Mesothelial cell of epicardium (in vitro differentiated cells): Measurements from ENCODE around the gene RNF5. TPM values are rescaled to one million over a fixed set of nuclear protein-coding genes. Genes with fewer than 3 reads are reported as not detected.

Experiments
- DNase-seq, 2 experiments: peaks; one replicate each; pipeline ENCODE4 v3.0.0; 2021; ENCODE audit warnings: low spot score in 2 of 2; ENCODE audit not compliant: unreplicated experiment in 2 of 2
- H3K27ac Mint-ChIP-seq: 2 replicates; pipeline ENCODE4 v1.8.0; 2021; ENCODE audit warnings: mixed read lengths
- H3K27me3 Mint-ChIP-seq: 2 replicates; pipeline ENCODE4 v1.8.0; 2021; ENCODE audit warnings: low read depth, mixed read lengths
- H3K36me3 Mint-ChIP-seq: 2 replicates; pipeline ENCODE4 v1.8.0; 2021; ENCODE audit warnings: mixed read lengths
- H3K4me1 Mint-ChIP-seq: 2 replicates; pipeline ENCODE4 v1.8.0; 2021; ENCODE audit warnings: mixed read lengths
- H3K4me3 Mint-ChIP-seq: 2 replicates; pipeline ENCODE4 v1.8.0; 2021; ENCODE audit warnings: mild to moderate bottlenecking, moderate library complexity, mixed read lengths
- H3K9me3 Mint-ChIP-seq: 2 replicates; pipeline ENCODE4 v1.8.0; 2021; ENCODE audit warnings: mixed read lengths
- CTCF ChIP-seq: fragments of 200-600 bp; sonication (generic); IDR thresholded peaks from one replicate; pipeline ENCODE4 v1.5.0; 2021; ENCODE audit warnings: antibody characterized with exemption; ENCODE audit not compliant: unreplicated experiment
- microRNA-seq: library from miRNA; unstranded; fragments of <30 nt; microRNA quantifications from one replicate; pipeline ENCODE4 v1.2.0, GENCODE V29; 2021; ENCODE audit warnings: inconsistent platforms, mixed read lengths
- total RNA-seq: library from RNA; stranded (reverse); gene quantifications from 3 replicates; pipeline ENCODE4 v1.2.1, GENCODE V29; 2021

Gene RNF5
- total RNA-seq, 1 donor from 2014 or later, result 62.8 TPM

GRCh38 chr6:32224696-32225095, 46.5 kb downstream of the RNF5 start:
- Mint-ChIP-seq H3K27me3 (peaks cover 22% of the 10 kb centered on the region), H3K36me3 (no peaks in the 10 kb centered on the region), H3K9me3 (no peaks in the 10 kb centered on the region)

GRCh38 chr6:32226434-32226833, 48.2 kb downstream of the RNF5 start:
- no peak for TF ChIP-seq CTCF
- no peaks in the 10 kb centered on the region for H3K9me3 Mint-ChIP-seq
- no peak overlapping the region for H3K4me3 Mint-ChIP-seq
- H3K4me1 Mint-ChIP-seq, result no peaks in the 10 kb centered on the region
- H3K27me3 Mint-ChIP-seq, result peaks cover 12% of the 10 kb centered on the region
- no peak overlapping the region for H3K27ac Mint-ChIP-seq
- no peaks in the 10 kb centered on the region for H3K36me3 Mint-ChIP-seq
- no peak for DNase-seq

More at GRCh38 chr6:32224696-32225095, 46.5 kb downstream of the RNF5 start:
- TF ChIP-seq CTCF, result no peak
- no peaks in the 10 kb centered on the region for H3K4me1 Mint-ChIP-seq
- H3K27ac Mint-ChIP-seq, result no peak overlapping the region
- no peak overlapping the region for H3K4me3 Mint-ChIP-seq
- DNase-seq, result no peak

Small RNA genes lying within 50 kb of the gene (microRNA-seq; reads per million reads assigned to microRNA genes)
- gene MIR6721, result 7.0 reads per million, percentile 26 among the genes with 10 or more reads in this experiment
- gene MIR6833, result 1.2 reads per million

Other genes starting within 250 kb of the RNF5 start
- 1.4 to 2.4 TPM (median 1.8 TPM) in 3 replicates for gene CFB, start 232.3 kb upstream of the RNF5 start, total RNA-seq
- gene NELFE, start 219.4 kb upstream of the RNF5 start, total RNA-seq, result 55.5 to 60.0 TPM (median 59.8 TPM) in 3 replicates
- gene SKIC2, start 219.2 kb upstream of the RNF5 start, total RNA-seq, result 78.6 to 84.3 TPM (median 82.0 TPM) in 3 replicates
- gene DXO, start 206.3 kb upstream of the RNF5 start, total RNA-seq, result 25.2 to 28.1 TPM (median 26.1 TPM) in 3 replicates
- 12.0 to 15.3 TPM (median 12.3 TPM) in 3 replicates for gene C4A, start 196.3 kb upstream of the RNF5 start, total RNA-seq
- gene C4B, start 163.6 kb upstream of the RNF5 start, total RNA-seq, result 10.4 to 12.5 TPM (median 11.5 TPM) in 3 replicates
- 0.58 to 1.2 TPM (median 0.91 TPM) in 3 replicates for gene CYP21A2, start 140.0 kb upstream of the RNF5 start, total RNA-seq
- gene TNXB, start 69.1 kb upstream of the RNF5 start, total RNA-seq, result 10.8 to 13.9 TPM (median 13.6 TPM) in 3 replicates
- gene ATF6B, start 50.2 kb upstream of the RNF5 start, total RNA-seq, result 95.8 to 99.8 TPM (median 96.3 TPM) in 3 replicates
- 5.4 to 6.0 TPM (median 6.0 TPM) in 3 replicates for gene FKBPL, start 48.1 kb upstream of the RNF5 start, total RNA-seq
- 3.0 to 4.5 TPM (median 3.4 TPM) in 3 replicates for gene PRRT1, start 26.5 kb upstream of the RNF5 start, total RNA-seq
- 49.3 to 58.6 TPM (median 51.5 TPM) in 3 replicates for gene PPT2, start 24.3 kb upstream of the RNF5 start, total RNA-seq
- 45.7 to 48.3 TPM (median 45.7 TPM) in 3 replicates for gene EGFL8, start 13.8 kb upstream of the RNF5 start, total RNA-seq
- gene AGPAT1, start 2.3 kb upstream of the RNF5 start, total RNA-seq, result 63.2 to 69.0 TPM (median 64.6 TPM) in 3 replicates
- gene AGER, start 5.8 kb downstream of the RNF5 start, total RNA-seq, result 23.7 to 28.1 TPM (median 27.5 TPM) in 3 replicates
- 236 to 250 TPM (median 246 TPM) in 3 replicates for gene PBX2, start 11.8 kb downstream of the RNF5 start, total RNA-seq
- gene GPSM3, start 14.2 kb downstream of the RNF5 start, total RNA-seq, result 7.6 to 10.1 TPM (median 8.6 TPM) in 3 replicates
- gene NOTCH4, start 45.7 kb downstream of the RNF5 start, total RNA-seq, result 2.3 to 2.6 TPM (median 2.5 TPM) in 3 replicates
- gene TSBP1, start 193.5 kb downstream of the RNF5 start, total RNA-seq, result not detected in 3 replicates
- gene BTNL2, start 228.8 kb downstream of the RNF5 start, total RNA-seq, result not detected in 3 replicates